ENCODE results near the gene PSMB7.

PSMB7 gene

GRCh38 chr9:124450931-124451661 lies 35.9 kb upstream of the PSMB7 start:
- H3K27me3 Mint-ChIP-seq, result peaks cover 54 to 82% of the 10 kb centered on the region in 2 donors

DNA sequence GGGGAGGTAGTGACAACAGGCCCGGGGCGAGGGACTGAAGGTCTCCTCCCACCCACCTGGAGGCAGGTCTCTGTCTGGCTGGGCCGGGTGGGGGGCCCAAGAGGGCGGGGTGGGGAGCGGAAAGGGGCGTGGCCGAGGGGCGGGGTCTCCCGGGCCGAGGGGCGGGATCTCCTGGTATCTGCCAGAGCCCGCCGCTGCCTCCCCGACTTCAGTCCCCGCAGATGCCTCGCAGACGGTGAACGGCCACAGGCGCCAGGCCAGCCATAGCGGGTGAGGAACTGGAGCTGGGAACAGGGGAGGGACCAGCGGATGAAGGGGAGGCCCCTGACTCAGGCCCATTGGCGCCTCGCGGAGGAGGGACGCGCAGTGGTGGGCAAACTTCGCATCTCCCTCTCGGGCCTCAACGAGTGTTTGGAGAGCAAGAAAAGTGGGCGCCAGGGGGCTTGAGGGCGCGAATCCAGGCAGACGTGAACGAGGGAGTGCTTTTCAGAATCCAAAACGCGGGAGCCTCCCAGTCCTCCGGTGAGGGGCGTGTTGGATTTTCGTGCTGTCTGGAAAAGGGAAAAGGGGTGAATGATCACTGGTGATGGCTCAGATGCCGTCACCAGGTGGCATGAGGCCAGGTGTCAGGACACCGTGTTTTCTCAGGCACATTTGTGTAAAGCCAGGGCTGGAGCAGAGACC lies 35.1 kb upstream of the PSMB7 start, which contains the start of gene ADGRD2:
Gene ADGRD2, plus strand, starts transcription at position 211 of the 684 bp plus-strand sequence. CDS start 1,216 bp downstream, outside the sequence.
- H3K27ac Mint-ChIP-seq, result no peak within 1 kb of the TSS
- peaks cover 50 to 76% of the 10 kb centered on the region in 2 donors for H3K27me3 Mint-ChIP-seq
- no peak for DNase-seq
- no peaks in the 10 kb centered on the region for H3K36me3 Mint-ChIP-seq
- H3K4me1 Mint-ChIP-seq, result peaks cover 7 to 14% of the 10 kb centered on the region in 2 donors
- no peaks in the 10 kb centered on the region for H3K9me3 Mint-ChIP-seq
- H3K4me3 Mint-ChIP-seq, result peak within 1 kb of the TSS in 1 of 2 donors; percentile 13
- peak in 1 of 2 donors; percentile 33 for ATAC-seq (replicated peaks)

More at GRCh38 chr9:124450931-124451661, 35.9 kb upstream of the PSMB7 start:
- ATAC-seq (replicated peaks), result no peak
- Mint-ChIP-seq H3K9me3 (no peaks in the 10 kb centered on the region), H3K4me3 (no peak overlapping the region), H3K4me1 (peaks cover 7 to 14% of the 10 kb centered on the region in 2 donors), H3K27ac (no peak overlapping the region), H3K36me3 (no peaks in the 10 kb centered on the region)
- DNase-seq, result no peak

GRCh38 chr9:124449381-124450151 lies 34.3 kb upstream of the PSMB7 start:
- Mint-ChIP-seq H3K36me3 (no peaks in the 10 kb centered on the region), H3K27ac (no peak overlapping the region), H3K4me3 (no peak overlapping the region), H3K4me1 (peaks cover 7 to 14% of the 10 kb centered on the region in 2 donors), H3K9me3 (no peaks in the 10 kb centered on the region), H3K27me3 (peaks cover 50 to 71% of the 10 kb centered on the region in 2 donors)
- ATAC-seq (replicated peaks) (no peak), DNase-seq (no peak)

DNA sequence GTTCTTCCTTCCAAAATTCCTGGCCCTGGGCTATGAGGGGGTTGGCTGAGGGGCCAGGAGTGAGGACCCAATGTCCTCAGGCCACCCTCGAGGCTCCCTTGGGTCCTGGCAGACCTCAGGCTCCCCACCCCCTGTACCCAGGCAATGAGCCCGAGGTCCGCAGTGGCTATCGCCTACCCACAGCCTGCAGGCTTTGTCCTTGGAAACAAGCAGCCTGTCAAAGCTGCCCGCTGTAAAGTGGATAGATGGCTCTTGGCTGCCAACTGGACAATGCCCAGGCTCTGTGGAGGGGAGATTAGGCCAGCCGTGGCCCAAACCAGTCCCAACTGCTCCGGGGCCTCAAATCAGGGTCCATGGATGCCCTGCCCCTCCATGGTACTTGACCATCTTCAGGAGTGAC lies 32.8 kb upstream of the PSMB7 start:
- ATAC-seq (replicated peaks) (no peak), DNase-seq (no peak)
- Mint-ChIP-seq H3K36me3 (no peaks in the 10 kb centered on the region), H3K27ac (no peak overlapping the region), H3K27me3 (peaks cover 59 to 70% of the 10 kb centered on the region in 2 donors), H3K9me3 (no peaks in the 10 kb centered on the region), H3K4me3 (no peak overlapping the region), H3K4me1 (peaks cover 7 to 14% of the 10 kb centered on the region in 2 donors)

GRCh38 chr9:124447297-124447661 lies 32.0 kb upstream of the PSMB7 start:
- no peak for ATAC-seq (replicated peaks)
- Mint-ChIP-seq H3K27ac (no peak overlapping the region), H3K27me3 (peaks cover 53 to 64% of the 10 kb centered on the region in 2 donors), H3K9me3 (no peaks in the 10 kb centered on the region), H3K4me3 (no peak overlapping the region), H3K36me3 (no peaks in the 10 kb centered on the region), H3K4me1 (peaks cover 7 to 14% of the 10 kb centered on the region in 2 donors)
- DNase-seq, result no peak

DNA sequence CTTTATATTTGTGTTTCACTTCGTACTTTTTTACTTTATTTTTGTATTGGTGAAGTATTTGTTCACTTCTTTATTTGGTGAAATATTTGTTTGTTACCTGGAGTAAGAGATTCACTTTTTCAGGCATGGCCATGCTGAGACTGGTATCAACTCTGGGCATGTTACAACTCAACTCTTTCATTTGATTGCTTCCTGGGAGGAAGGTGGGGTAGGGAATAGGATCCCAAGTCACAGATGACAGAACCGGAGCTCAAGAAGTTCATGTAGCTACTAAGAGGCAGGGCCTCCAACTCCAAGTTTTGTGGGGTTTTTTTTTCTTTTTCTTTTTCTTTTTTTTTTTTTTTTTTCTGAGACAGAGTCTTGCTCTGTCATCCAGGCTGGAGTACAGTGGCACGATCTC lies 28.9 kb upstream of the PSMB7 start:
- Mint-ChIP-seq H3K4me3 (no peak overlapping the region), H3K4me1 (peaks cover 0 to 7% of the 10 kb centered on the region in 2 donors), H3K27me3 (peaks cover 47 to 56% of the 10 kb centered on the region in 2 donors), H3K36me3 (peaks cover 0 to 3% of the 10 kb centered on the region in 2 donors), H3K27ac (no peak overlapping the region), H3K9me3 (peaks cover 0 to 2% of the 10 kb centered on the region in 2 donors)
- DNase-seq (no peak), ATAC-seq (replicated peaks) (no peak)

DNA sequence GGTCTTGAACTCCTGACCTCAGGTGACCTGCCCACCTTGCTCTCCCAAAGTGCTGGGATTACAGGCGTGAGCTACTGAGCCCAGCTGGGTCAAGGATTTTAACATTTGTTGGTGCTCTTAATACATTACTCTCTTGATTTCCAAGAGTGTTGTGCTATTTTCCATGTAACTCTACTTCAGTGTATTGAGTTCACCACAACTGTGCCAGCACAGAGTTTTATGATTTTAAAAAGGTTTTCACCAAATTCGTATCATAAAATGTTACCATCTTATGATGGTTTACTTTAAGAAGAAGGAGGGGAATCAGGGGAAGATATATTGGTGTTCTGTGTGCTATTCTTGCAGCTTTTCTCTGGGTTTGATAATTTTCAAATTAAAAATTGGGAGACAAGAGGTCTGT lies 28.4 kb upstream of the PSMB7 start:
- ATAC-seq (replicated peaks) (no peak), DNase-seq (no peak)
- H3K36me3 Mint-ChIP-seq, result peaks cover 0 to 3% of the 10 kb centered on the region in 2 donors
- H3K27ac Mint-ChIP-seq, result no peak overlapping the region
- H3K4me3 Mint-ChIP-seq, result no peak overlapping the region
- peaks cover 0 to 7% of the 10 kb centered on the region in 2 donors for H3K4me1 Mint-ChIP-seq
- peaks cover 45 to 53% of the 10 kb centered on the region in 2 donors for H3K27me3 Mint-ChIP-seq
- peaks cover 0 to 5% of the 10 kb centered on the region in 2 donors for H3K9me3 Mint-ChIP-seq

DNA sequence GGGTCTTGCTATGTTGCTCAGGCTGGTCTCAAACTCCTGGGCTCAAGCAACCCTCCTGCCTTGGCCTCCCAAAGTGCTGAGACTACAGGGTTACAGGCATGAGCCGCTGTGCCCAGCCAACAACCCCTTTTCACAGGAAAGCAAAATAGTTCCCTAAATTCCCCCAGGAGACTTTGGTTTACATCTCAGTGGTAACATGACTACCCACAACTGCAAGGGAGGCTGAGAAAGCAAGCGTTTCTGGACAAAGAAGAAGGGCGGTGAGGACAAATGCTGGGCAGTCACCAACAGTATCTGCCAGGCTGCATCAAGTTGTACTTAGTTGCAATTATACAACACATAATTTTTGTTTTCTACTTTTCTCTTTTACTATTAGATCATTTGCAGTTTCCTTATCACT lies 27.6 kb upstream of the PSMB7 start:
- Mint-ChIP-seq H3K36me3 (peaks cover 0 to 3% of the 10 kb centered on the region in 2 donors), H3K27ac (no peak overlapping the region), H3K27me3 (peaks cover 39 to 46% of the 10 kb centered on the region in 2 donors), H3K4me1 (peaks cover 0 to 7% of the 10 kb centered on the region in 2 donors), H3K9me3 (peaks cover 0 to 5% of the 10 kb centered on the region in 2 donors), H3K4me3 (no peak overlapping the region)
- ATAC-seq (replicated peaks) (no peak), DNase-seq (no peak)

DNA sequence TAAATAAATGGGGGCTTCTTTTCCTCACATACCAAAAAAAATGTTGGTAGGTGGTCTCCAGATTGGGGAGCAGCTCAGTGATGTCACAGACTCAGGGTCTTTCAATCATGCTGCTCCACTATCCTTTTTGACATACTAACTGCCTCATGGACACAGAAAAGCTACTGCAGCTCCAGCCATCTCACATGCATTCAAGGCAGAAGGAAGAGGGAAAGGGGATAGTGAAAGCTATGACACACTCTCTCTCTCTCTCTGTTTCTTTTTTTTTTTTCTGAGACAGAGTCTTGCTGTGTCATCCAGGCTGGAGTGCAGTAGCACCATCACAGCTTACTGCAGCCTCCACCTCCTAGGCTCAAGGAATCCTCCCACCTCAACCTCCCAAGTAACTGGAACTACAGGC lies 27.1 kb upstream of the PSMB7 start:
- DNase-seq (no peak), ATAC-seq (replicated peaks) (no peak)
- Mint-ChIP-seq H3K27me3 (peaks cover 35 to 43% of the 10 kb centered on the region in 2 donors), H3K4me1 (peaks cover 0 to 7% of the 10 kb centered on the region in 2 donors), H3K9me3 (peaks cover 0 to 5% of the 10 kb centered on the region in 2 donors), H3K36me3 (peaks cover 0 to 3% of the 10 kb centered on the region in 2 donors), H3K4me3 (no peak overlapping the region), H3K27ac (no peak overlapping the region)

- peaks cover 0 to 3% of the 10 kb centered on the region in 2 donors for H3K36me3 Mint-ChIP-seq
- peaks cover 31 to 32% of the 10 kb centered on the region in 2 donors for H3K27me3 Mint-ChIP-seq
- peaks cover 0 to 5% of the 10 kb centered on the region in 2 donors for H3K9me3 Mint-ChIP-seq
- peaks cover 0 to 7% of the 10 kb centered on the region in 2 donors for H3K4me1 Mint-ChIP-seq
- H3K4me3 Mint-ChIP-seq, result no peak overlapping the region
- no peak overlapping the region for H3K27ac Mint-ChIP-seq
- DNase-seq (no peak), ATAC-seq (replicated peaks) (no peak)
Observed at GRCh38 chr9:124441291-124441690, 26.0 kb upstream of the PSMB7 start.

- Mint-ChIP-seq H3K36me3 (peaks cover 0 to 3% of the 10 kb centered on the region in 2 donors), H3K4me3 (no peak overlapping the region), H3K27me3 (peaks cover 31% of the 10 kb centered on the region in 2 donors), H3K4me1 (peaks cover 0 to 7% of the 10 kb centered on the region in 2 donors), H3K27ac (no peak overlapping the region), H3K9me3 (peaks cover 0 to 5% of the 10 kb centered on the region in 2 donors)
- no peak for DNase-seq
- no peak for ATAC-seq (replicated peaks)
Observed at GRCh38 chr9:124440786-124441185, 25.5 kb upstream of the PSMB7 start.

GRCh38 chr9:124439686-124440243 lies 24.5 kb upstream of the PSMB7 start:
- H3K27ac Mint-ChIP-seq, result no peak overlapping the region
- peaks cover 31% of the 10 kb centered on the region in 2 donors for H3K27me3 Mint-ChIP-seq
- DNase-seq (no peak), ATAC-seq (replicated peaks) (no peak)
- peaks cover 0 to 7% of the 10 kb centered on the region in 2 donors for H3K4me1 Mint-ChIP-seq
- H3K36me3 Mint-ChIP-seq, result peaks cover 0 to 3% of the 10 kb centered on the region in 2 donors
- no peak overlapping the region for H3K4me3 Mint-ChIP-seq
- H3K9me3 Mint-ChIP-seq, result peaks cover 0 to 5% of the 10 kb centered on the region in 2 donors

DNA sequence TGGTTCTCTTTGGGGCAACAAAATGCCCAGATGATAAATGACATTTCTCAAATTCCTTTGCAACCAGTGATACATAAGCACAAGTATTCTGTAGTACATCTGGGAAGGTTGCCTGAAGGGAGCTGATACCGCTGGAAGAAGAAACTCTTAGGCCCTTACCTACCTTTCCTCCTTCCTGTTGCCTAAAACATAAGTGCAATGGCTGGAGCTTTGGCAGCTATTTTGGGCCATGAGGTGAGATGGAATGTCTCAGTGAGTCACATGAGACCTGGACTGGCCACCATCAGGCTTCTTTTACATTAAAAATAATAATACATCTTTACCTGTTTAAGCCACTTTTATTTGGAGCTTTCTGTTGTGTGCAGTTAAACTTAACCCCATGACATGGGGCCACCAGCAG lies 23.8 kb upstream of the PSMB7 start:
- no peak overlapping the region for H3K4me3 Mint-ChIP-seq
- DNase-seq (no peak), ATAC-seq (replicated peaks) (no peak)
- H3K27ac Mint-ChIP-seq, result no peak overlapping the region
- peaks cover 0 to 3% of the 10 kb centered on the region in 2 donors for H3K36me3 Mint-ChIP-seq
- H3K9me3 Mint-ChIP-seq, result peaks cover 0 to 5% of the 10 kb centered on the region in 2 donors
- peaks cover 30 to 32% of the 10 kb centered on the region in 2 donors for H3K27me3 Mint-ChIP-seq
- H3K4me1 Mint-ChIP-seq, result peaks cover 0 to 7% of the 10 kb centered on the region in 2 donors

GRCh38 chr9:124438091-124438490 lies 22.8 kb upstream of the PSMB7 start:
- Mint-ChIP-seq H3K27me3 (peaks cover 26 to 30% of the 10 kb centered on the region in 2 donors), H3K36me3 (peaks cover 0 to 3% of the 10 kb centered on the region in 2 donors), H3K27ac (no peak overlapping the region), H3K4me3 (no peak overlapping the region), H3K9me3 (peaks cover 0 to 5% of the 10 kb centered on the region in 2 donors), H3K4me1 (peaks cover 0 to 7% of the 10 kb centered on the region in 2 donors)
- no peak for ATAC-seq (replicated peaks)
- no peak for DNase-seq

Data from stimulated activated naive B cell treated with anti-CD40 and anti-IgM and Interleukin-4, amounts not matched to agents 10 μg/mL and 1 μg/mL and 100 μg/mL, for 72 hours (primary cell).